HG03175 (cell line): Measurements from ENCODE around the gene GRIK1.

Experiments
- ATAC-seq: cut with Tn5 transposase; IDR thresholded peaks from one replicate; pipeline ENCODE4 v1.9.1; 2021; ENCODE audit warnings: mild to moderate bottlenecking, moderate library complexity; ENCODE audit not compliant: unreplicated experiment

The GRIK1 gene

DNA sequence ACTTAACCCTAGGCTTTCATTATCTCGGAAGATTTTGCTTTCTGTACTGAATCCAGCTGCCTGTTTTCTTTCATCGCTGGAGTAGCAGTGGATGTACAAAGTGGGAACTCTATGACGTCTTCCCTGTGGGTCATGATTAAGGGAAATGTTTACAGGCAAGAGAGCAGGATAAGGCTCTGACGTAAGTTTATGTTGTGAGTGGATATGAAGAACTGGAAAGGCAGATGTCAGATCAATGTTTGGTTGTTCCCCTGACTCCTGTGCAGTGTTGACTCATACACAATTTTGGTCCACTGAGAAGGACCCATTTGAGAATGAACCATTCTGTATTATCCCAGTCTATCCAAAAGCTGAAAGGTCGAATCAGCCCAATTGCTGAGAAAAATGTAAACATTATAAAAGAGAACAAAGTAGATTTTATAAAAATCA, 292.4 kb downstream of the GRIK1 start:
- ATAC-seq = no peak

- ATAC-seq = no peak
These were observed 293.9 kb downstream of the GRIK1 start for GRCh38 chr21:29645666-29646553.

GRCh38 chr21:29643289-29643688, 296.5 kb downstream of the GRIK1 start:
- ATAC-seq = no peak

DNA sequence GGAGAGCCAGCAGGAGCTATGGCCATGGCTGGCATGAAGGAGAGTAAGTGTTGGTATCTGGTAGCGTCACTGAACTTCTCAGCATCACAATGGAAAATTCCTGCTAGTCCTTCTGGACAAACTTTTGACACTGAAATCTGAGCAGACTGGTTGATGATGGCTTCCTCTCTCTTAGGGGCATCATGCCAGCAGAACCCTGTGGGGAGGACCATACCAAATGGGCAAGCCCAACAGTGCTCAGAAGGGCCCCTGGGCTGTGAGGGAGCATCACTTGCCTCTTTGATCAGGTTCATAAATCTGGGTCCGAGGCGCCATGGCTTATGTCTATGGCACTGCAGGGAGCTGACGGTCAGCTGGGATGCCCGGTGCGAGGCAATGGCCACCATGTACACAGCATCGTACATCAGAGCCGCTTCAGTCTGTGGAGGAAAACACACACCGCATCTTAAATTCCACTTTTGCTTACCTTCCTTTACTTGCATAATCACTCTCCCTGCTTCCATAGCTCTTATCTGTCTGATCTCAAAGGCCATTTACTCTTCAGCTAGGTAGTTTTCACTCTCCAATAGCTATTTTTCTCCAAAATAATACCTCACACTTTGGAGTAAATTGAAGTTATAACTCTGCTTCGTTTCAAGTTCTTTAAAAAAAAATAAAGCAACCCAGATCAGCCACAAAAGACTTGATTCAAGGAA, 297.1 kb downstream of the GRIK1 start:
- no peak for ATAC-seq

DNA sequence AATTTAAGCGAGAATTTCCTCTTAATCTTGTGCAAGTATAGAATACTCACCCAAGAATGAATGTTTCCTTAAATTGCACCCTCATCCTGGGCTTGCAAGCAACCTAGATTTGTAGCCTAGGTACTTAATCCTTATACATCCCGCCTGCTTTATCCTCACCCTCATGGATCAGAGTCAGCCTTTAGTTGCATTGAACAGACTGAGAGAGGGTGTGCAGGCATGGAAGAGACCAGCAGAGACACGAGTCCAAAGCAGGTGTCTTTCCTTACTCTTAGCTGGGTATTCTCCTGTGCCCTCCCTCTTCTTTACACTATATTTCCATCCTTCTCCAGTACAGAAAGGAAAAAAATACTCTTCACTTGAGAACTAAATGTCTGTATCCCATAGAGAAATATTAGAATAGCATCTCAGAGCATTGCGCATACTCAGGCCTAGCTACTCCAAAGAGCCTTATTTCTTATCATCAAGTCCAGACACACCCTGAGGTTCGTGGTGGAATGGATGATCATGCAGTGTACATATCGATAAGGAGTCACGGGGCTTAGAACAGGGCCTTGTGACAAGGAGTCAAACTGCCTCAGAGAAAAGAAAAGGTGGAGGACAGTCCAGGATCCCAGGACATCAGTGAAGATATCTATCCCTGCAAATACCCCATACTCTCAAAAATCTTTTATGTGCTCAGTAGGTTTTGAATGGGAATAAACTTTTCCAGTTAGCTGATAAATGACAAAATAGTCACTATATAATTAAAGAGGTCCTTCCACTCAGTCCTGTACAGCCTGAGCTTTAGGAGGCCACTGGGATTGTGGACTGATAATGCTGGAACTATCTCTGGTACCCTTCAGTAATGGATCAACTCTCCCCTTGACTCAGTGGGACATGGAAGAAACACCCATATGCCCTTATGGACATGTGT, 297.9 kb downstream of the GRIK1 start:
- no peak for ATAC-seq

DNA sequence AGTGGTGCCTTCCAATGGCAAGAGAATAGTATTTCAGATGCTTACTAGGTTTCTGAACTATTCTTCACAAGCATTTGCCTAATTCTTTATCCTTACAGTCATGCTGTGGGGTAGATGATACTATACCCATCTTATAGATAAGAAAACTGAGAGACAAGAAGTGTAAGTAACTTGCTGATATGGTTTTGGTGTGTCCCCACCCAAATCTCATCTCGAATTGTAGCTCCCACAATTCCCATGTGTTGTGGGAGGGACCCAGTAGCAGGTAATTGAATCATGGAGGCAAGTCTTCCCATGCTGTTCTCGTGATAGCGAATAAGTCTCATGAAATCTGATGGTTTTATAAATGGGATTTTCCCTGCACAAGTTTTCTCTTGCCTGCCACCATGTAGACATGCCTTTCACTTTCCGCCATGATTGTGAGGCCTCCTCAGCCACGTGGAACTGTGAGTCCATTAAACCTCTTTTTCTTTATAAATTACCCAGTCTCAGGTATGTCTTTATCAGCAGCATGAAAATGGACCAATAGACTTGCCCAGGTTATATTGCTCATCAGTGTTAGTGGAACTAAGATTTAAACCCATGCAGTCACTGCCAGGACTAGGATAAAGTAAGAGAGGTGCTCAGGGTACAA, 298.7 kb downstream of the GRIK1 start:
- no peak for ATAC-seq

- no peak for ATAC-seq
These were observed 299.7 kb downstream of the GRIK1 start for GRCh38 chr21:29640080-29640508.

GRCh38 chr21:29639366-29640079, 300.3 kb downstream of the GRIK1 start:
- ATAC-seq = no peak

GRCh38 chr21:29638761-29639327, 301.0 kb downstream of the GRIK1 start:
- ATAC-seq = peak; percentile 68

- no peak for ATAC-seq
These were observed 301.7 kb downstream of the GRIK1 start for GRCh38 chr21:29638138-29638537.

GRCh38 chr21:29637553-29637952, 302.2 kb downstream of the GRIK1 start:
- ATAC-seq = no peak

GRCh38 chr21:29637134-29637533, 302.7 kb downstream of the GRIK1 start:
- ATAC-seq = no peak

DNA sequence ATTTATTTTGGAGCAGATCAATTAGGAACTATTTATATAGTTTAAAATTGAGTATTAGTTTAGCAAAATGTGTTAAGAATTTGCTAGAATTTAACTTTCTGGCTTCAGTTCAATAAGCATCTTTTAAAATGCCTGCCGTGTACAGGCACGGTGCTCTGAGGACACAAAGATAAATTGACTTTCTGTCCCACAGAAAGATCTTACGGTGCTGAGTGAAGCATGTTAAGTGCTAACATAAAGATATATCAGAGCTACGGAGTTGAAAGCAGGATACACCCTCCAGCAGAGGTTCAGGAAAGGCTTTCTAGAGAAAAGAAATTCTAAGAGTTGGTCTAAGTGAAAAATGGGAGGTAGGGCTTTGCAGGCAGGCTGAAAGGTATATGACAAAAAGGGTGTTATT, 305.4 kb downstream of the GRIK1 start:
- no peak for ATAC-seq

GRCh38 chr21:29633756-29634155, 306.0 kb downstream of the GRIK1 start:
- ATAC-seq = no peak

DNA sequence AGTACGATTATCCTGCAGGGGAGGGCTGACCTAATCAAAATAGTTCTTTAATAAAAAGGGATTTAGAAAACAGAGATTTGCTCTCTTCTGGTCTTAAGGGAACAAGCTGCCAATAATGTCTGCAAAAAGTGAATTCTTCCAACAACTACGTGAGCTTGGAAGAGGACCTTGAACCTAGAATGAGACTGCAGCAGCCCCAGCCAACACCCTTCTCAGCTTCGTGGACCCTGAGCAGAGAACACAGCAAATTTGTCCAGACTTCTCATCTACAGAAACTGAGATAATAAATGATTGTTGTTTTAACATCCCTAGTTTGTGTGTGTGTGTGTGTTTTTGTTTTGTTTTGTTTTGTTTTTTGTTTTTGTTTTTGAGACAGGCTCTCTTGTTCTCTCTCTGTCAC, 309.4 kb downstream of the GRIK1 start:
- no peak for ATAC-seq

DNA sequence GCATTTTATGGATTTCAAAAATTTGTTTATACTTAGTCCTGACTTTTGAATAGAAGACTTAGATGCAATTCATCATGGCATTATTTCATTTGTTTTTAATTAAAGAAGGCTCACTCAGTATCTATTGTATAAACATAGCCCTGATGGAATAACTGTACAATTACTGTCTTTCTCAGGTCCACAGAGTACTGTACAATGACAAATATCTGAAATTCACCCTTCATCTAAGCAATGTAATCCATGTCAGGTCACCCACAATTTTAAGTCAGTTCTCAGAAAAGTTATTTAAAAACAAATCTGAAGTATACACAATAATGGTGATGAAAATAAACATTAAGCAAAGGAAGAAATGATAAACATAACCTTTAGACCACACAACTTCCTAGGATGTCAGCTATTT, 311.9 kb downstream of the GRIK1 start:
- ATAC-seq = no peak

GRCh38 chr21:29626801-29627470, 312.9 kb downstream of the GRIK1 start:
- no peak for ATAC-seq

GRCh38 chr21:29625990-29626389, 313.8 kb downstream of the GRIK1 start:
- ATAC-seq = no peak

- no peak for ATAC-seq
These were observed 315.0 kb downstream of the GRIK1 start for GRCh38 chr21:29624776-29625175.
